ENCODE results near the gene SUPT7L.

SUPT7L gene

DNA sequence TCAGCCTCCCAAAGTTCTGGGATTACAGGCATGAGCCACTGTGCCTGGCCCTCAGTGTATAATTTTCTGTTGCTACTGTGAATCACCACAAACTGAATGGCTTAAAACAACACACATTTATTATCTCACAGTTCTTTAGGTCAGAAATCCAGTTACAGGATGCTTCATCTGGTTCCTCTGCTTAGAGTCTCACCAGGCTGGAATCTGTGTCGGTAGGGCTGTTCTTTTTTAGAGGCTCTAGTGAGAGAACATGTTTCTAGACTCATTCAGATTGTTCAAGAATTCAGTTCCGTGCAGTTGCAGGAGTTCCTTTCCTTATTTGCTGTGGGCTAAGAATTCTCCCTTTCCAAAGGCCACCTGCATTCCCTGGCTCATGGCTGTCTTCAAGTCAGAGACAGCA lies 56.8 kb downstream of the SUPT7L start:
- H3K4me3 ChIP-seq (ENCODE audit: low read length): no peak overlapping the region
- no peak for DNase-seq (ENCODE audit: low read depth)
- TF ChIP-seq, protein P1, sequence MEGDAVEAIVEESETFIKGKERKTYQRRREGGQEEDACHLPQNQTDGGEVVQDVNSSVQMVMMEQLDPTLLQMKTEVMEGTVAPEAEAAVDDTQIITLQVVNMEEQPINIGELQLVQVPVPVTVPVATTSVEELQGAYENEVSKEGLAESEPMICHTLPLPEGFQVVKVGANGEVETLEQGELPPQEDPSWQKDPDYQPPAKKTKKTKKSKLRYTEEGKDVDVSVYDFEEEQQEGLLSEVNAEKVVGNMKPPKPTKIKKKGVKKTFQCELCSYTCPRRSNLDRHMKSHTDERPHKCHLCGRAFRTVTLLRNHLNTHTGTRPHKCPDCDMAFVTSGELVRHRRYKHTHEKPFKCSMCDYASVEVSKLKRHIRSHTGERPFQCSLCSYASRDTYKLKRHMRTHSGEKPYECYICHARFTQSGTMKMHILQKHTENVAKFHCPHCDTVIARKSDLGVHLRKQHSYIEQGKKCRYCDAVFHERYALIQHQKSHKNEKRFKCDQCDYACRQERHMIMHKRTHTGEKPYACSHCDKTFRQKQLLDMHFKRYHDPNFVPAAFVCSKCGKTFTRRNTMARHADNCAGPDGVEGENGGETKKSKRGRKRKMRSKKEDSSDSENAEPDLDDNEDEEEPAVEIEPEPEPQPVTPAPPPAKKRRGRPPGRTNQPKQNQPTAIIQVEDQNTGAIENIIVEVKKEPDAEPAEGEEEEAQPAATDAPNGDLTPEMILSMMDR (IDR thresholded peaks at IDR 0.05; ENCODE audit: insufficient read depth, low read depth, low read length, missing control alignments): no peak

Data from epithelial cell of esophagus (primary cell).